Heart right ventricle (tissue), 16 donors: Measurements from ENCODE around the gene ZDHHC7. TPM values are rescaled to one million over a fixed set of nuclear protein-coding genes. Genes with fewer than 3 reads are reported as not detected.
A peak's percentile ranks its signal among the peaks of the same experiment; 100 is the strongest.

Source experiments
- ATAC-seq, 8 donors: fragments of 200-7000 bp; cut with Tn5 transposase; one replicate each; pipeline ENCODE4 v1.9.1; 2020; ENCODE audit warnings: mild to moderate bottlenecking in 8 of 8, moderate library complexity in 8 of 8, moderate number of reproducible peaks in 1 of 8
- DNase-seq, 2 donors: peaks; one replicate each; pipeline ENCODE4 v3.0.0-alpha.2; 2020
- H3K27ac ChIP-seq, 10 donors: fragments of 200-600 bp; sonication (generic) in 2 of 10; one replicate each; pipeline versions ENCODE4 v1.5.0 to v1.8.0; 2020 to 2022; ENCODE audit warnings: mild to moderate bottlenecking in 3 of 10
- H3K27me3 ChIP-seq, 7 donors: fragments of 200-600 bp; one replicate each; pipeline ENCODE4 v1.8.0; 2021 to 2022; ENCODE audit warnings: mild to moderate bottlenecking in 2 of 7
- H3K36me3 ChIP-seq, 9 donors: fragments of 200-600 bp; sonication (generic) in 1 of 9; one replicate each; pipeline versions ENCODE4 v1.5.0 to v1.8.0; 2020 to 2022; ENCODE audit warnings: mild to moderate bottlenecking in 2 of 9
- H3K4me1 ChIP-seq, 9 donors: fragments of 200-600 bp; sonication (generic) in 1 of 9; one replicate each; pipeline versions ENCODE4 v1.5.0 to v1.8.0; 2020 to 2022; ENCODE audit warnings: mild to moderate bottlenecking in 4 of 9
- H3K4me3 ChIP-seq, 10 donors: fragments of 200-600 bp; sonication (generic) in 2 of 10; one replicate each; pipeline versions ENCODE4 v1.5.0 to v1.8.0; 2020 to 2022; ENCODE audit warnings: mild to moderate bottlenecking in 7 of 10, moderate library complexity in 2 of 10
- H3K9me3 ChIP-seq, 11 donors: fragments of 200-600 bp in 10 of 11; sonication (generic) in 2 of 11; one replicate each; pipeline versions ENCODE4 v1.5.0 to v1.8.0; 2013 to 2022; ENCODE audit warnings: mild to moderate bottlenecking in 2 of 11, control low read depth in 1 of 11, moderate library complexity in 1 of 11
- WGBS, 2 donors: extraction: QIAGEN DNeasy Blood & Tissue Kit; methylation state at CpG; one replicate each; pipeline ENCODE4 v1.1.7; 2013; ENCODE audit warnings: inconsistent platforms in 1 of 2; 5-methylcytosine and 5-hydroxymethylcytosine counted together
- intact Hi-C, 10 donors: fragments of 100-400 bp; cut with DNase I; formaldehyde crosslinking; loops; one replicate each; pipeline versions ENCODE4 v1.11.1 to v1.14.2; 2022
- polyA plus RNA-seq, 2 donors: library from polyadenylated mRNA; stranded (reverse); fragments of 200-250 nt; gene quantifications; one replicate each; pipeline ENCODE4 v1.2.3, GENCODE V29; 2013
- total RNA-seq, 10 donors: library from RNA; stranded (reverse); fragmentation: NEBNext Ultra II Directional in 3 of 10; extraction: Animal tissue kit (Norgen Biotek cat#: 25700) in 3 of 10; gene quantifications; one replicate each; pipeline versions ENCODE4 v1.2.1 to v1.2.4, GENCODE V29; 2021 to 2023
- TF ChIP-seq, protein P1 (sequence below), 9 donors: fragments of 200-600 bp; sonication (generic) in 2 of 9; IDR thresholded peaks; one replicate each; pipeline versions ENCODE4 v1.5.0 to v1.8.0; 2021 to 2022; ENCODE audit warnings: antibody characterized with exemption in 9 of 9, mild to moderate bottlenecking in 5 of 9, moderate library complexity in 1 of 9
- donor health status: Arrhythmogenic right ventricular cardiomyopathy.
- donor health status: ischemic (EF 13 %, LVEDD 7.1; RV severe dilation, severe dysfunction).
- donor health status: healthy with polysubstance abuse.
- donor health status: DM: no; HTN: yes; CAD: no.
- donor health status: DM: no; HTN: no; CAD: no.
- donor health status: ischemic (EF 25% LVEDD 6.9; RV normal size, moderate dysfunction).
- donor health status: ischemic (EF 25% LVEDD 5.7; RV mildly dilated, moderate dysfunction).
- donor health status: healthy.
- donor health status: DM: yes; HTN: yes; CAD: no.
- donor health status: Ischemic cardiomyopathy.
- donor health status: ischemic (EF 35%, LVEDD 5.7; RV mildly dilated, moderate dysfunction).
- donor health status: nonischemic (EF 11% LVEDD 7.7; RV severe dilation, severe dysfunction).
- donor health status: DM: yes; HTN: yes; CAD: no.
- donor health status: PGD.
- donor health status: ischemic (EF 29% LVEDD 5.4; RV normal size, mild dysfunction).
- donor health status: nonischemic (EF 23%, LVEDD 6.1; RV moderate dilation, normal function).

Gene ZDHHC7
- total and polyA plus RNA-seq, 12 donors: 15.1 to 55.5 (median 41.8) TPM

DNA sequence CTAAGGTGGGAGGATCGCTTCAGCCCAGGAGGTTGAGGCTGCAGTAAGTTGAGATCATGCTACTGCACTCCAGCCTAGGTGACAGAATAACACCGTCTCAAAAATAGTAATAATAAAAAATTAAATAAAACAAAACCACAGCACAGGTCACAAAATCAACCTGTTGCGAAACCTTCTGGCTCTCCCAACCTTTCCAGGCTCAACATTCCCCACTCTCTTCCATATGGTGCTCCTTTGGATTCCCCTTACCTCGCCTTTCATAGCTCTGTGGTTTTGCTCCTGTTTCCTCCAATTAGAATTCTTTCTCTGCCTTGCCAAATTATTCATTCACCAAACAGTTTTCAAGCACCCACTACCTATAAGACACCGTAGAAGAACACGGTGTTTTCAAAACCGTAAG lies 4.7 kb downstream of the ZDHHC7 start:
- peaks cover 0 to 8% (median 0%) of the 10 kb centered on the region in 9 donors for H3K36me3 ChIP-seq
- ATAC-seq: no peak
- H3K4me3 ChIP-seq: no peak overlapping the region
- no peaks in the 10 kb centered on the region for H3K9me3 ChIP-seq
- peaks cover 25 to 89% (median 76%) of the 10 kb centered on the region in 9 donors for H3K4me1 ChIP-seq
- WGBS, 2 donors: 88 to 96% methylated on average over 7 of the region's 7 CpGs
- H3K27me3 ChIP-seq: no peaks in the 10 kb centered on the region
- no peak overlapping the region for H3K27ac ChIP-seq
- DNase-seq: no peak
- TF ChIP-seq, protein P1, sequence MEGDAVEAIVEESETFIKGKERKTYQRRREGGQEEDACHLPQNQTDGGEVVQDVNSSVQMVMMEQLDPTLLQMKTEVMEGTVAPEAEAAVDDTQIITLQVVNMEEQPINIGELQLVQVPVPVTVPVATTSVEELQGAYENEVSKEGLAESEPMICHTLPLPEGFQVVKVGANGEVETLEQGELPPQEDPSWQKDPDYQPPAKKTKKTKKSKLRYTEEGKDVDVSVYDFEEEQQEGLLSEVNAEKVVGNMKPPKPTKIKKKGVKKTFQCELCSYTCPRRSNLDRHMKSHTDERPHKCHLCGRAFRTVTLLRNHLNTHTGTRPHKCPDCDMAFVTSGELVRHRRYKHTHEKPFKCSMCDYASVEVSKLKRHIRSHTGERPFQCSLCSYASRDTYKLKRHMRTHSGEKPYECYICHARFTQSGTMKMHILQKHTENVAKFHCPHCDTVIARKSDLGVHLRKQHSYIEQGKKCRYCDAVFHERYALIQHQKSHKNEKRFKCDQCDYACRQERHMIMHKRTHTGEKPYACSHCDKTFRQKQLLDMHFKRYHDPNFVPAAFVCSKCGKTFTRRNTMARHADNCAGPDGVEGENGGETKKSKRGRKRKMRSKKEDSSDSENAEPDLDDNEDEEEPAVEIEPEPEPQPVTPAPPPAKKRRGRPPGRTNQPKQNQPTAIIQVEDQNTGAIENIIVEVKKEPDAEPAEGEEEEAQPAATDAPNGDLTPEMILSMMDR (IDR thresholded peaks at IDR 0.05): no peak
- intact Hi-C loops: no loop called here

DNA sequence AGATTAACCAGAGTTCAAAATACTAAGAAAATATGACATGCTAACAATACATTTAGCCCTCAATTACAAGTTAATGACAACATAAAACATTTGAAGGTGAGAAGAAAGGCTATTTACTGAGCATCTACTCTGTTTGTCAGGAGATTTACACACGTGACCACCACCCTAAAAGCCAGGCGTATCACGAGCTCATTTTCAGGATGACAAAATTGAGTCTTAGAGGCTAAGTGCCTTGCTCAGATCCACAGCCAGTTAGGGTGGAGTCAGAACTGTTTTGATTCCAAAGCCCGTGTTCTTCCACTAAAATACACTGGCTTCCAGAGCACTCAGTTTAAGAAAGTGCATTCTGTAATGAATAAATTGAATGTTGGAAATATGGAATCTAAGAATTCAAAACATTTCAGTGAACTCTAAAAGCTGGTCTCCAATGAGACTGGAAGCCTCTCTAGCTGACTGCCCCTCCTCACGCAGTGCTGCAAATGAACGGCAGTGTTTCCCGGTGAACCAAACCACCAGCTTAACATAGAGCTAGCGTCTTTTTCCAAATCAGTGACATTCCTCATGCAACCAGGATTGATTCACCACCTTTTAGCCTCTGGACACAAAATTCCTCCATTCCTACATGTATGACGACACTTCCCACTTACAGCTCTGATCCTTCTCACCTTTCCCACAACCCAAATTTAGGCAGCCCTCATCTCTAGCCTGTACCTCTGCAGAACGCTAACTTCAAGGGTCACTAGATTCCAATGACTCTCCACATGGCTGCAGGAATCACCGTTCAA lies 5.9 kb downstream of the ZDHHC7 start:
- ATAC-seq (peak in 5 of 8 donors; percentile 20 to 64 (median 48)), DNase-seq (no peak)
- TF ChIP-seq, protein P1 (IDR thresholded peaks at IDR 0.05): no peak
- Histone ChIP-seq H3K36me3 (peaks cover 0 to 15% (median 0%) of the 10 kb centered on the region in 9 donors), H3K27ac (peak overlapping the region in 9 of 10 donors; percentile 22 to 87 (median 47)), H3K4me3 (no peak overlapping the region), H3K4me1 (peaks cover 25 to 98% (median 79%) of the 10 kb centered on the region in 9 donors), H3K27me3 (no peaks in the 10 kb centered on the region), H3K9me3 (no peaks in the 10 kb centered on the region)
- intact Hi-C loops: no loop called here
- 55 to 68% methylated on average over 11 of the region's 11 CpGs for WGBS, 2 donors

DNA sequence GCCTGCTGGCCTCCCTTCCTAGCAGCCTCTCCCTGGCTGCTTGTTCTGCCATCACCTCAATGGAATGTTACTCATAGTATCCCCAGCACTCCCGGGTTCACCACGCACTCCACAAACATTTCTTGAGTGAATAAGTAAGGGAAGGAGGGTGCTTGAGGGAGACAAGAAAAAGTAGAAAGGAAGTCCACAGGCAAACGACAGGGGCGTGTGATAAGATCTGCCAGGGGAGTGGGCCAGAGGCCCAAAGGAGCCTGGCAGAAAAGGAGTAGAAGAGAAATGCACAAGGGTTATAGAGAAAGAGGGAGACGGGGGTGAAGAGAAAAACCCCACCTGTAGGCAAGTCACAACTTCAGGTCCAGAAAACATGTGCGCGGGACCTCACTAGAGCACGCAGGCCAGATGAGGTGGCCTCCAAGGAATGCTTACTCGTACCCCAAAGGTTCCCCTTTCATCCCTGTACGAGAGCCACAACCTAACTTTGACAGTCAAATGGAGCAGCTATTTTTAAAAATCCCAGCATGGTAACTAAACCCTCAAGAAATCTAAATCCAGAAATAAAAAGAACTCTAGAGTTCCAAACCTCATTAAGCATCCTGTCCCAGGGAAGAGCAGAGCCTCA lies 6.6 kb downstream of the ZDHHC7 start:
- intact Hi-C loops: no loop called here
- ATAC-seq (peak in 7 of 8 donors; percentile 35 to 58 (median 49)), DNase-seq (no peak)
- WGBS, 2 donors: 57 to 60% methylated on average over 10 of the region's 10 CpGs
- TF ChIP-seq, protein P1 (IDR thresholded peaks at IDR 0.05): no peak
- H3K4me1 ChIP-seq: peaks cover 25 to 98% (median 71%) of the 10 kb centered on the region in 9 donors
- H3K27me3 ChIP-seq: no peaks in the 10 kb centered on the region
- H3K36me3 ChIP-seq: peaks cover 0 to 22% (median 0%) of the 10 kb centered on the region in 9 donors
- H3K27ac ChIP-seq: peak overlapping the region; percentile 22 to 87 (median 47)
- no peak overlapping the region for H3K4me3 ChIP-seq
- no peaks in the 10 kb centered on the region for H3K9me3 ChIP-seq

DNA sequence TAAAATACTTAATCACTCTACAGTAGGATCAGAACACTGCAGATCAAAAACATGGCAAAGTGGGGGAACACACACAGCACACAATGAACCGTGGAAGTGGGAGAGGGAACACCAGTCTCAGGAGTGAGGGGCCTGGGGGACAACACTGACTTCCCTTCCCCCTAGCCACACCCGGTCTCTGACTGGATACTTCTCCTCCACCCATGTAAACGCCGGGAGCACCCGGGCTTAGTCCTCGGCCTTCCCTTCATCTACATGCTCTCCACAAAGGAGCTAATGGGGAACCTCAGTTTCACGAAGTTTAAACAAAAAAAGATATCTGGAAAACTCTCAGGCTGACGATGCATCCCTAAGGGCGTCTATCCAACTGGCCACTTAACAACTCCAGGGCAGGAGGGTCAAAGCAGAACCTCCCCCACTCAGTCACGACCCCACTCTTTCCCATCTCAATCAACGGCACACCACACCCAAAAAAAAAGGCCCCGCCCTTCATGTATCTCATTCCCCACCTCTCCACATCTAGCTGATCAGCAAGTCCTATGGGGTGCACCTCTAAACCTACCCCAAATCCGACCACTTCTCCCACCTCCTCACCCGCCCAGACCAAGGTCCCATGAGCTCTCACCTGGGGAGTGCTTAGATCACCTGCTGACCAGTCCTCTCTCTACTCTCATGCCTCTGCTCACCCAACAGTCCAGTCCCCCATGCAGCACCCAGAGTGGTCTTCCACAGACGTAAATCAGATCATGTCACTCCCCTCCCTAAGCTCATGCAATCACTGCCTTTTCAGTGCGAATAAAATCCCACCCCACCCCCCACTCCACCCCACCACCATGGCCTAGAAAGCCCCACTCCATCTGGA lies 7.4 kb downstream of the ZDHHC7 start:
- DNase-seq (no peak), ATAC-seq (peak in 6 of 8 donors; percentile 2 to 32 (median 8))
- intact Hi-C loops: no loop called here
- H3K9me3 ChIP-seq: no peaks in the 10 kb centered on the region
- H3K27me3 ChIP-seq: no peaks in the 10 kb centered on the region
- no peak overlapping the region for H3K4me3 ChIP-seq
- 63 to 66% methylated on average over 16 of the region's 16 CpGs for WGBS, 2 donors
- peak overlapping the region in 9 of 10 donors; percentile 23 to 87 (median 47) for H3K27ac ChIP-seq
- H3K36me3 ChIP-seq: peaks cover 0 to 25% (median 0%) of the 10 kb centered on the region in 9 donors
- TF ChIP-seq, protein P1 (IDR thresholded peaks at IDR 0.05): no peak
- peaks cover 25 to 98% (median 73%) of the 10 kb centered on the region in 9 donors for H3K4me1 ChIP-seq
